DND-41 (cell line): ENCODE data around the gene IL20RA.

ENCODE experiments used
- ATAC-seq: fragments of 200-7000 bp; cut with Tn5 transposase; 3 replicates; pipeline ENCODE4 v1.9.1; 2021; ENCODE audit warnings: low read depth; ENCODE audit not compliant: insufficient read depth
- DNase-seq: peaks from one replicate; pipeline ENCODE4 v3.0.0-alpha.2; 2020
- H2AFZ ChIP-seq: 2 replicates; pipeline ENCODE4 v1.6.0; 2012; ENCODE audit warnings: low read depth, low read length
- H3K27ac ChIP-seq: 2 replicates; pipeline ENCODE4 v1.5.1; 2012; ENCODE audit warnings: low read length, inconsistent platforms
- H3K27me3 ChIP-seq: fragments of 200-600 bp; sonication (generic); 2 replicates; pipeline ENCODE4 v1.6.0; 2012; ENCODE audit warnings: low read length, mild to moderate bottlenecking, inconsistent platforms; ENCODE audit not compliant: insufficient read depth, poor library complexity
- H3K36me3 ChIP-seq: 2 replicates; pipeline ENCODE4 v1.5.1; 2012; ENCODE audit warnings: low read length, inconsistent platforms; ENCODE audit not compliant: insufficient read depth
- H3K4me1 ChIP-seq: 2 replicates; pipeline ENCODE4 v1.5.1; 2012; ENCODE audit warnings: mild to moderate bottlenecking, low read length; ENCODE audit not compliant: insufficient read depth
- H3K4me2 ChIP-seq: 2 replicates; pipeline ENCODE4 v1.6.0; 2012; ENCODE audit warnings: mild to moderate bottlenecking, moderate library complexity, low read length, inconsistent platforms; ENCODE audit not compliant: insufficient read depth
- H3K4me3 ChIP-seq, 2 experiments: fragments of 200-600 bp in 1 of 2; shearing (Covaris generic) in 1 of 2; 2 replicates each; pipeline ENCODE4 v1.5.1; 2012 to 2016; ENCODE audit warnings: inconsistent platforms in 2 of 2, low read length in 2 of 2, mild to moderate bottlenecking in 2 of 2, low read depth in 1 of 2, moderate library complexity in 1 of 2
- H3K79me2 ChIP-seq: 2 replicates; pipeline ENCODE4 v1.6.0; 2012; ENCODE audit warnings: low read length, inconsistent platforms; ENCODE audit not compliant: insufficient read depth
- H3K9ac ChIP-seq: 2 replicates; pipeline ENCODE4 v1.6.0; 2012; ENCODE audit warnings: low read depth, mild to moderate bottlenecking, inconsistent platforms, low read length, moderate library complexity
- H3K9me3 ChIP-seq: 2 replicates; pipeline ENCODE4 v1.5.1; 2012; ENCODE audit warnings: low read length, moderate library complexity, mild to moderate bottlenecking, inconsistent platforms; ENCODE audit not compliant: insufficient read depth, severe bottlenecking
- H4K20me1 ChIP-seq: 2 replicates; pipeline ENCODE4 v1.6.0; 2012; ENCODE audit warnings: low read length; ENCODE audit not compliant: insufficient read depth
- EZH2 ChIP-seq: IDR thresholded peaks from 3 replicates; pipeline ENCODE4 v1.6.1; 2012; ENCODE audit warnings: borderline replicate concordance, low read depth, mild to moderate bottlenecking, moderate library complexity, low read length, inconsistent platforms; ENCODE audit not compliant: severe bottlenecking
- TF ChIP-seq, protein P1 (sequence below): IDR thresholded peaks from 2 replicates; pipeline ENCODE4 v1.5.1; 2012; ENCODE audit warnings: borderline replicate concordance, low read length, moderate library complexity, mild to moderate bottlenecking; ENCODE audit not compliant: poor library complexity, severe bottlenecking; ENCODE audit errors: extremely low read depth

The IL20RA gene

DNA sequence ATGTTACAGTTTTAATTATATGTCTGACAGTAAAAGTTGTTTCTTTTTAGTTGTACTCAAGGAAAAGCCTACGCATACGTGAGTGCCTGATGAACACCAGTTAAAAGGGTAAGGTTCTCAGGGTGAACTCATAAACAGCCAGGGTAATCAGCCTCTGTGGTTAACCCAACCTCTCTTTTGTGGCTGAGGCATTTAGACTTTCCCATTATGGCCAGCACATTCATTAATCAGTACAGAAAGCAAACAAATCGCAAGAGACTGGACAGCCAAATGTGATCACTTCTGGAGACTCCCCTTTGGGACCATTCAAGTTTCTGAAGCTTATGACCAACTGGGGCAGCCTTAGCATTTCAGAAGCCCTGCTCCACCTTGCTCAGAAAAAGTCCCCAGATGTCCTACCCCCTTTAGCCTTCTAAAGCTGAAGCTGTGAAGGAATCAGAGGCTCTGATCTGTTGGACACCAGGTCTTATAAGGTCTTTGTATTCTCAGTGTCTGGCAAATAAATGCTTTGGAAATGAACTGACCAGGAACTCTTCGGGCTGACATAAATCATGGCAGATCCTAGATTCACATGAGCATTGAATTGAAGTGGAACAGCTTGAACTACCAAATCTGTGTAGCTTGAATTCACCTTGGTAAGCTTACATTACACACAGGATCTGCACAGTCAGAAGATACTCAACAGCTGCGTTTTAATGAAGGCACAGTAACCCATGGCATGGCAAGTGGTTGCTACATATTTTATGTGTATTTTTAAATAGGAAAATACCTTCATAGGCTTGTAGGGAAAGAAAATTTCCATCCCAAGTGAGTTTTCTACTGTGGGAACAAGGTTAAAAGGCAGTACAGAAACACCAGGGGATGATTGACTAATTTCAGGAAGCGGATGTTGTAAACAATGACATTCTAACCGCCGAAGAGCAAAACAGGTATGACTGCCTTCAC, 18.7 kb downstream of the IL20RA start:
- no peaks in the 10 kb centered on the region for H3K36me3 ChIP-seq
- H3K9ac ChIP-seq, result no peak overlapping the region
- no peak overlapping the region for H3K4me2 ChIP-seq
- H3K79me2 ChIP-seq, result no peaks in the 10 kb centered on the region
- TF ChIP-seq, protein P1, sequence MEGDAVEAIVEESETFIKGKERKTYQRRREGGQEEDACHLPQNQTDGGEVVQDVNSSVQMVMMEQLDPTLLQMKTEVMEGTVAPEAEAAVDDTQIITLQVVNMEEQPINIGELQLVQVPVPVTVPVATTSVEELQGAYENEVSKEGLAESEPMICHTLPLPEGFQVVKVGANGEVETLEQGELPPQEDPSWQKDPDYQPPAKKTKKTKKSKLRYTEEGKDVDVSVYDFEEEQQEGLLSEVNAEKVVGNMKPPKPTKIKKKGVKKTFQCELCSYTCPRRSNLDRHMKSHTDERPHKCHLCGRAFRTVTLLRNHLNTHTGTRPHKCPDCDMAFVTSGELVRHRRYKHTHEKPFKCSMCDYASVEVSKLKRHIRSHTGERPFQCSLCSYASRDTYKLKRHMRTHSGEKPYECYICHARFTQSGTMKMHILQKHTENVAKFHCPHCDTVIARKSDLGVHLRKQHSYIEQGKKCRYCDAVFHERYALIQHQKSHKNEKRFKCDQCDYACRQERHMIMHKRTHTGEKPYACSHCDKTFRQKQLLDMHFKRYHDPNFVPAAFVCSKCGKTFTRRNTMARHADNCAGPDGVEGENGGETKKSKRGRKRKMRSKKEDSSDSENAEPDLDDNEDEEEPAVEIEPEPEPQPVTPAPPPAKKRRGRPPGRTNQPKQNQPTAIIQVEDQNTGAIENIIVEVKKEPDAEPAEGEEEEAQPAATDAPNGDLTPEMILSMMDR, result no peak
- no peak for TF ChIP-seq EZH2
- no peak overlapping the region for H2AFZ ChIP-seq
- H3K27ac ChIP-seq, result no peak overlapping the region
- H3K9me3 ChIP-seq, result no peaks in the 10 kb centered on the region
- no peaks in the 10 kb centered on the region for H3K4me1 ChIP-seq
- H3K4me3 ChIP-seq, result no peak overlapping the region
- H3K27me3 ChIP-seq, result peaks cover 71% of the 10 kb centered on the region
- DNase-seq (no peak), ATAC-seq (peak; percentile 52; the same call in 1 of the 3 replicates)
- H4K20me1 ChIP-seq, result 0 out of 2 replicates have a peak, but pooled peaks cover 3% of the 10 kb centered on the region

- no peak overlapping the region for H2AFZ ChIP-seq
- H3K79me2 ChIP-seq, result no peaks in the 10 kb centered on the region
- no peak for DNase-seq
- no peaks in the 10 kb centered on the region for H3K9me3 ChIP-seq
- H3K4me3 ChIP-seq, result no peak overlapping the region
- no peaks in the 10 kb centered on the region for H3K36me3 ChIP-seq
- H3K4me1 ChIP-seq, result no peaks in the 10 kb centered on the region
- peaks cover 62% of the 10 kb centered on the region for H3K27me3 ChIP-seq
- TF ChIP-seq, protein P1, result no peak
- no peak for TF ChIP-seq EZH2
- H3K9ac ChIP-seq, result no peak overlapping the region
- no peak overlapping the region for H3K27ac ChIP-seq
- ATAC-seq, result no peak
- H4K20me1 ChIP-seq, result 0 out of 2 replicates have a peak, but pooled peaks cover 3% of the 10 kb centered on the region
- no peak overlapping the region for H3K4me2 ChIP-seq
Observed at GRCh38 chr6:137024237-137024990, 20.4 kb downstream of the IL20RA start.

- no peak for DNase-seq
- Histone ChIP-seq H3K27me3 (peaks cover 49% of the 10 kb centered on the region), H2AFZ (no peak overlapping the region), H3K9me3 (no peaks in the 10 kb centered on the region), H3K27ac (no peak overlapping the region), H3K4me2 (no peak overlapping the region), H3K4me1 (no peaks in the 10 kb centered on the region), H4K20me1 (0 out of 2 replicates have a peak, but pooled peaks cover 3% of the 10 kb centered on the region), H3K9ac (no peak overlapping the region), H3K79me2 (no peaks in the 10 kb centered on the region), H3K4me3 (no peak overlapping the region), H3K36me3 (no peaks in the 10 kb centered on the region)
- ATAC-seq, result no peak
- TF ChIP-seq, protein P1, result no peak
- no peak for TF ChIP-seq EZH2
Observed at GRCh38 chr6:137020776-137021175, 24.0 kb downstream of the IL20RA start.
